OCI-LY7 (cell line): Measurements from ENCODE around the gene RTN4R. TPM values are rescaled to one million over a fixed set of nuclear protein-coding genes. Genes with fewer than 3 reads are reported as not detected.

ENCODE experiments used
- BruUV-seq: library from RNA; stranded (reverse); fragments of 400-500 nt; replicated peaks from 2 replicates; lab custom pipeline; 2021; lab: Mats Ljungman, UMichigan
- CTCF ChIA-PET: fragments of 300-600 bp; sonication (Branson Sonifier 250); formaldehyde crosslinking; loops from one replicate; lab custom pipeline; 2022; ENCODE audit warnings: antibody characterized with exemption; ENCODE audit not compliant: unreplicated experiment; lab: Charles Lee
- POLR2A ChIA-PET: fragments of 300-600 bp; sonication (Branson Sonifier 250); formaldehyde crosslinking; loops from one replicate; lab custom pipeline; 2022; ENCODE audit warnings: antibody characterized with exemption; lab: Charles Lee
- DNase-seq: peaks from one replicate; pipeline ENCODE4 v3.0.0-alpha.2; 2015; ENCODE audit warnings: low spot score
- H2AFZ ChIP-seq: fragments of 200-600 bp; sonication (generic), shearing (Covaris generic); 2 replicates; pipeline ENCODE4 v1.6.1; 2014; ENCODE audit warnings: mild to moderate bottlenecking, antibody characterized with exemption, low read length, moderate library complexity
- H3K27ac ChIP-seq: fragments of 200-600 bp; sonication (generic); 2 replicates; pipeline ENCODE4 v1.5.1; 2014; ENCODE audit warnings: mixed run types, low read depth, mild to moderate bottlenecking, moderate library complexity, low read length, inconsistent platforms; ENCODE audit not compliant: poor library complexity, severe bottlenecking
- H3K36me3 ChIP-seq: fragments of 200-600 bp; sonication (generic); 2 replicates; pipeline ENCODE4 v1.6.1; 2014; ENCODE audit warnings: mild to moderate bottlenecking, antibody characterized with exemption, low read length, moderate library complexity, mixed read lengths; ENCODE audit not compliant: insufficient read depth
- H3K4me1 ChIP-seq: fragments of 200-600 bp; sonication (generic); 2 replicates; pipeline ENCODE4 v1.5.1; 2014; ENCODE audit warnings: mild to moderate bottlenecking, low read length; ENCODE audit not compliant: insufficient read depth, poor library complexity, severe bottlenecking
- H3K4me2 ChIP-seq: fragments of 200-600 bp; sonication (generic); 2 replicates; pipeline ENCODE4 v1.6.1; 2014; ENCODE audit warnings: mild to moderate bottlenecking, low read length
- H3K4me3 ChIP-seq: fragments of 200-600 bp; sonication (generic); 2 replicates; pipeline ENCODE4 v1.5.1; 2014; ENCODE audit warnings: mild to moderate bottlenecking, low read depth, low read length; ENCODE audit not compliant: poor library complexity, severe bottlenecking
- H3K79me2 ChIP-seq: fragments of 200-600 bp; sonication (generic); 2 replicates; pipeline ENCODE4 v1.6.1; 2016; ENCODE audit warnings: low read depth, mild to moderate bottlenecking, low read length, moderate library complexity, mixed read lengths; ENCODE audit not compliant: insufficient read depth
- H3K9me2 ChIP-seq: fragments of 200-600 bp; sonication (generic); 2 replicates; pipeline ENCODE4 v1.6.1; 2016; ENCODE audit warnings: mild to moderate bottlenecking, low read length, mixed read lengths; ENCODE audit not compliant: insufficient read depth
- H3K9me3 ChIP-seq: fragments of 200-600 bp; sonication (generic); 2 replicates; pipeline ENCODE4 v1.6.1; 2014; ENCODE audit warnings: mild to moderate bottlenecking, mixed run types, low read length, mixed read lengths
- H4K20me1 ChIP-seq: fragments of 200-600 bp; sonication (generic); 2 replicates; pipeline ENCODE4 v1.6.1; 2014; ENCODE audit warnings: mild to moderate bottlenecking, antibody characterized with exemption, low read length, moderate library complexity, mixed read lengths; ENCODE audit not compliant: insufficient read depth
- CTCF ChIP-seq: fragments of 200-600 bp; sonication (generic); conservative IDR thresholded peaks from 2 replicates; pipeline ENCODE4 v1.5.1; 2014; ENCODE audit warnings: mild to moderate bottlenecking, antibody characterized with exemption, low read length, moderate library complexity, mixed read lengths
- EZH2phosphoT487 ChIP-seq: fragments of 200-600 bp; sonication (generic); IDR thresholded peaks from 2 replicates; pipeline ENCODE4 v1.6.1; 2018; ENCODE audit warnings: low read depth, borderline replicate concordance, mild to moderate bottlenecking, mixed run types, antibody characterized with exemption, low read length, moderate library complexity, mixed read lengths
- intact Hi-C: fragments of 100-400 bp; cut with micrococcal nuclease; formaldehyde crosslinking; loops from one replicate; pipeline ENCODE4 v1.10.0; 2022; ENCODE audit not compliant: unreplicated experiment
- total RNA-seq, 2 experiments: library from RNA; depleted of rRNA in 1 of 2; stranded (reverse); fragments of >200 nt in 1 of 2; shearing (Covaris generic) in 1 of 2; gene quantifications; 2 replicates each; pipeline ENCODE4 v1.2.3, GENCODE V29; 2014 to 2022

RTN4R gene
- total RNA-seq, 2 experiments from 2014 or later, result not detected

- Histone ChIP-seq H3K4me3 (no peak overlapping the region), H3K9me2 (no peaks in the 10 kb centered on the region), H2AFZ (no peak overlapping the region), H3K9me3 (no peaks in the 10 kb centered on the region), H3K4me2 (no peak overlapping the region), H3K27ac (no peak overlapping the region), H3K4me1 (peaks cover 23% of the 10 kb centered on the region), H3K79me2 (no peaks in the 10 kb centered on the region), H3K36me3 (no peaks in the 10 kb centered on the region), H4K20me1 (no peaks in the 10 kb centered on the region)
- intact Hi-C loops, result no loop called here
- POLR2A ChIA-PET, result no interaction called here
- no peak for TF ChIP-seq EZH2phosphoT487
- TF ChIP-seq CTCF, result no peak
- no TSS peak for BruUV-seq
- no peak for DNase-seq
- CTCF ChIA-PET, result no interaction called here
Measured at GRCh38 chr22:20240900-20241299, 27.2 kb downstream of the RTN4R start.

GRCh38 chr22:20240447-20240764 lies 27.7 kb downstream of the RTN4R start:
- Histone ChIP-seq H2AFZ (no peak overlapping the region), H3K36me3 (no peaks in the 10 kb centered on the region), H3K4me2 (no peak overlapping the region), H3K79me2 (no peaks in the 10 kb centered on the region), H3K9me3 (no peaks in the 10 kb centered on the region), H3K9me2 (no peaks in the 10 kb centered on the region), H4K20me1 (no peaks in the 10 kb centered on the region), H3K27ac (no peak overlapping the region), H3K4me3 (no peak overlapping the region), H3K4me1 (peaks cover 23% of the 10 kb centered on the region)
- ChIA-PET POLR2A (no interaction called here), CTCF (no interaction called here)
- no TSS peak for BruUV-seq
- DNase-seq, result no peak
- intact Hi-C loops, result no loop called here
- TF ChIP-seq CTCF (no peak), EZH2phosphoT487 (no peak)

- H3K4me3 ChIP-seq, result no peak overlapping the region
- BruUV-seq, result no TSS peak
- H4K20me1 ChIP-seq, result no peaks in the 10 kb centered on the region
- peaks cover 17% of the 10 kb centered on the region for H3K4me1 ChIP-seq
- H3K9me3 ChIP-seq, result no peaks in the 10 kb centered on the region
- H3K36me3 ChIP-seq, result no peaks in the 10 kb centered on the region
- no peak overlapping the region for H3K4me2 ChIP-seq
- no peak for TF ChIP-seq EZH2phosphoT487
- no peak for TF ChIP-seq CTCF
- H3K79me2 ChIP-seq, result no peaks in the 10 kb centered on the region
- ChIA-PET POLR2A (no interaction called here), CTCF (no interaction called here)
- no peak for DNase-seq
- no peaks in the 10 kb centered on the region for H3K9me2 ChIP-seq
- intact Hi-C loops, result no loop called here
- H2AFZ ChIP-seq, result no peak overlapping the region
- H3K27ac ChIP-seq, result no peak overlapping the region
Measured at GRCh38 chr22:20239676-20240446, 28.3 kb downstream of the RTN4R start.
